ENCODE measurements around the gene HECTD4.
"Not testable (repeated sequence)": the region's sequence is repeated elsewhere in the genome, so short reads cannot be mapped to it uniquely, and the experiment has no call there.

Gene HECTD4

GRCh38 chr12:112350593-112351592, 31.3 kb downstream of the HECTD4 start:
- no peak for DNase-seq

GRCh38 chr12:112349431-112349830, 32.8 kb downstream of the HECTD4 start:
- no peak for DNase-seq

GRCh38 chr12:112348926-112349325, 33.3 kb downstream of the HECTD4 start:
- not testable (repeated sequence) for DNase-seq

- DNase-seq = no peak
Measured at GRCh38 chr12:112347581-112347982, 34.6 kb downstream of the HECTD4 start.

GRCh38 chr12:112346194-112346593, 36.0 kb downstream of the HECTD4 start:
- DNase-seq = no peak

GRCh38 chr12:112344220-112344619, 38.0 kb downstream of the HECTD4 start:
- no peak for DNase-seq

GRCh38 chr12:112342587-112342986, 39.6 kb downstream of the HECTD4 start:
- no peak for DNase-seq

- DNase-seq = peak; percentile 75
Measured at GRCh38 chr12:112341046-112341825, 41.0 kb downstream of the HECTD4 start.

GRCh38 chr12:112340230-112340629, 42.0 kb downstream of the HECTD4 start:
- no peak for DNase-seq

GRCh38 chr12:112334999-112335398, 47.2 kb downstream of the HECTD4 start:
- not testable (repeated sequence) for DNase-seq

GRCh38 chr12:112333019-112333418, 49.2 kb downstream of the HECTD4 start:
- no peak for DNase-seq

GRCh38 chr12:112331886-112332285, 50.3 kb downstream of the HECTD4 start:
- DNase-seq = no peak

- DNase-seq = no peak
Measured at GRCh38 chr12:112330706-112331105, 51.5 kb downstream of the HECTD4 start.

GRCh38 chr12:112328456-112329124, 53.6 kb downstream of the HECTD4 start:
- no peak for DNase-seq

GRCh38 chr12:112327209-112327938, 54.9 kb downstream of the HECTD4 start:
- no peak for DNase-seq

- DNase-seq = no peak
Measured at GRCh38 chr12:112325622-112326207, 56.5 kb downstream of the HECTD4 start.

- DNase-seq = no peak
Measured at GRCh38 chr12:112325157-112325556, 57.1 kb downstream of the HECTD4 start.

- no peak for DNase-seq
Measured at GRCh38 chr12:112322882-112323547, 59.2 kb downstream of the HECTD4 start.

GRCh38 chr12:112322441-112322840, 59.8 kb downstream of the HECTD4 start:
- no peak for DNase-seq

- DNase-seq = no peak
Measured at GRCh38 chr12:112321245-112321644, 61.0 kb downstream of the HECTD4 start.

GRCh38 chr12:112319395-112319794, 62.8 kb downstream of the HECTD4 start:
- no peak for DNase-seq
